SHP77 (cell line): ENCODE data around the gene OTULIN.

ENCODE experiments used
- DNase-seq, 2 experiments: peaks; one replicate each; lab custom pipeline; 2025; lab: John Stamatoyannopoulos, UW

Gene OTULIN

DNA sequence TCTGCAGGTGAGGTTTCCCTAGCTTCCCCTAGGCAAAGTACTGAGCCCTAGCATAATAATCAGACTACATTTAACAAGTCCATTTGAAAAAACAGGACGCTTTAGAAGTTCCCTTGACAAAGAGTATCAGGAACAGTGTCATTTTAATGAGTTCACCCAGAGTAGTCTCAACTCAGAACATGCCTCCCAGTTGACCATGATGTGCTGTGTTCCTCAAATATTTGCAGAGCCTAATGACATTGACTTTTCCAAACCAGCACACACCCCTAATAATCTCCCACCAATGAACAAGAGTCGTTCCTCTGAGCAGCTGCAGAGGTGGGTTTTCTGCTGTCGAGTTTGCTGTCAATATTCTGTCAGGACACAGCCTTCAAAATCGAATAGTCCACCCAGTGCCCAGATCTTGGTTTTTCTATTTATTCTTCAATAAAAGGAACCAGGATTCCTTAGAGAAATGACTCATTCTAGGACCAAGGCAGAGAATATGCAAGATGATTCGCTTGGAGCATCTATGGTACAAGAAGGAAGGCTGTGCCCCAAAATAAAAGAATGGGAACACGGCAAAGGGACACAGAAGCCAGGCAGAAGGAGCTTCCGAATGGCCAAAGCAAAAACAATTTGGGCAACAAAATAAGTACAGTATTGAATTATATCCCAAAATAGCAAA is 57.6 kb downstream of the OTULIN start:
- DNase-seq: peak; percentile 57 to 60

DNA sequence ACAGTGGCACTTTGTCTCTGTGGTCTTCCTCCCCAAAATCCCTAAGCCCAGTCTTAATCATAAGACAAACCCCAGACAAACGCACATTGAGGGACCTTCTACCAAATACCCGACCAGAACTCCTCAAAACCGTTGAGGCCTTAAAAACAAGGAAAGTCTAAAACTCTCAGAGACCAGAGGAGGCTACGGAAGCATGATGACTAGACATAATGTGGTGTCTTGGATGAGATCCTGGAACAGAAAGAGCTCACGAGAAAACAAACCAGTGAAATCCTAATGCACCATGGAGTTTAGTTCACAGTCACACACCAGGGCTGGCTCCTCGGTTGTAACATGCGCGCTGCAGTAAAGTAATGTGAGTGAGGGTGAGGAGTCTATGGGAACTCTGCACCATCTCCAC is 58.4 kb downstream of the OTULIN start:
- DNase-seq: no peak

DNA sequence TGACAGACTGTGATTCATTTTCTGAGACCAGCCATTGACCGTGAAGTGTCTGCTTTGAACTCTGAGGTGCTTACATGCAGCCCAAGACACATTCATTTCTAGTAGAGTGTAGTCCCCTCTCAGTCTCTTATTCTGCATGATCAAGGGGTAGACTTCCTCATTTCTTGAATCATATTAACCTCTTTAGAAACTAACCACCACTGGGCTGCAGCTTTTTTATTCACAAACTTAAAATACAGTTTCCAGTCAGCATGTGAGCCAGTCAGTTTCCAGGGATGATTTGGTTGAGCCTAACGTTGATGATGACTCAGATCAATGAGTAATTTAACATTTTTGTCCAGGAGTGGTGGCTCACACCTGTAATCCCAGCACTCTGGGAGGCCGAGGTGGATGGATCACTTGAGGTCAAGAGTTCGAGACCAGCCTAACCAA is 59.2 kb downstream of the OTULIN start:
- no peak for DNase-seq

DNA sequence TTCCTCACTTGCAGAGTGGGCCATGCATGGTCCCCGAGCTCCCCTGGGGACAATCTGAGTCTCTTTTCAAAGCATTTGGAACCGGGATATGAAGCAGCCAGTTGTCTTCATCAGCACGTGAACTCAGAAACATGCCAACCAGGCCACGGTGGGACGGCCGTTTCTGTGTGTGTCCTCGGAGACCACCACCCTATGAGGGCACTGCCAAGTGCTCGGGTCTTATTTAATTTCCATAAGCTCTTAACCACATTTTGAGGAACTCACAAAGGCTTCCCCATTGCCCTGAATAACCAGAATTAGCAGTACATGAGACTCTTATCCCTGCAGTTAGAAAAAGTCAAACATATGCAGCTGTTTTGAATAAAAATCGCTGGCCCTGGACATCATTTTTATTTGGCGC is 60.1 kb downstream of the OTULIN start:
- no peak for DNase-seq

DNA sequence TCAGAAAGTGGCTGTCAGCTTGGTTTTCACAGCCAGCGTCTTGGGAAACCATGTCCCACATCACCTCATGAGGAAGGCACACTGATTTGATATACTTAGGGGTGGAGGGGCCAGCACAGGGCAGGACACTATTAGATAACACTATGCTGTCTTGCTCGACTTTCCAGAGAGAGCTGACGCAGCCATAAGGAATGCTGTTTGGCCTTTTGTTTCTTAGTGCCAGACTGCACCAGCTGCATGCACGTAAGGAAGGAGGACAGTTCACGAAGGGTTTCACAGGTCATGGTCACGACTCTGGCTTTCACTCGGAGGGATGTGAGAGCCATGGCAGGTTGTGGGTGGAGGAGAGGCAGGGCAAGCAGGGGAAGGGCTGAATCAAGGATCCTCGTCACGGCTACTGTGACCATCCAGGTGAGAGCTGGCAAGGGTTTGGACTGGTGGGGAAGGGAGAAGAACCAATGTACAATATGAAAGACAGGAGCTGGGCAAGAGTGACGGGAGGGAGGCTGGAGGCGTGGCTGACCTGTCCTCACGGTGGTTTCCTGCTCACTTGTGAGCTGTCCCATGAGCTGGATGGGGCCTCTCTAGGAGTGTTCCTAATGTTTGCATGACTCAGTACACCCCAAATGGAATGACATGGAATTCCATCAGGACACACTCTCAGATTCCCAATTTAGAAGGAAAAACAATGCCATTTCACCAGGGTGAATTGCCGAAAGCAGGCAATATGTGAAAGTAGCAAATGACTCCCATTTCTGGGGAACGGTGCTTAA is 61.7 kb downstream of the OTULIN start:
- no peak for DNase-seq

DNA sequence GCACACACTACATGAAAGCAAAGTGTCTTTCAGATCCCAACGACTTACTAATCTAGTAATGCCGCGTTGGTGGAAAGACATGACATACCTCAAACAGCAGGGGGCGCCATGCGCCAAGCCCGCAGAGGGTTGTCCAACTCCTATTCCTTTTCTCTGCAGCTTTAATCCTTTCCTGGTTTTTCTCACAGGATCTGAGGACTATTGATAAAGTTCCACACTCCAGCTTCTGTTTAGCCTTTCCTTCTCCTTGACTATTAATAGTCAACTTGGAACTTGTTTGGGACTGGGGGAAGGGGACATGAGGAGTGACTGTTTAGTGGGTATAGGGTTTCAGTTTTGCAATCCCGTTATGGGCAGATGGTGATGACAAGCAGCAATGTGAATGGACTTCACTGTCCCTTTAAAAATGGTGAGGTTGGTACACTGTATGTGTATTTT is 62.9 kb downstream of the OTULIN start:
- peak; percentile 87 to 88 for DNase-seq

DNA sequence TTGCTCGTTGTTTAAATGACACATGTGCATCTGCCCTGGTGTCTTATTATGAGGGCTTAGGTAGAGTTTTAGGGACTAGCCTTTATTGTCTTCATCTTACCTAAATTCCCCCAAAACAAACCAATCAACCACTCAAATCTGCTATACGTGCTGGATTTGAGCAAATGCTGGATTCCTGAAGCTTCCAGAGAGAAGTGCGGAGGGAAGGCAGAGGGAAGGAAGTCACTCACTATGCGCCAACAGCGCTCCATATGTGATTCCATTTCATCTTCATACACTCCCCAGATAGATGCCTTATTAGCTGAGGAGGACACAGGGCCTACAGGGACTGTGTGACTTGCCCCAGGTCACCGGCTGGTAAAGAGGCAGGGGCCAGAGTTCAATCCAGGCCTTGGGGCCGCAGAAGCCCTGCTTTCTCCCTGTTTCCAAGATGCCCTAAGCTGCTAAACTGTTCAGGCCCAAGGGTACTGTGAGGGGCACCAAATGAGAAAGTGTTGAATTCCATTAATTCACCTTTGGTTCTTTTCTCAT is 63.5 kb downstream of the OTULIN start:
- DNase-seq: no peak

DNA sequence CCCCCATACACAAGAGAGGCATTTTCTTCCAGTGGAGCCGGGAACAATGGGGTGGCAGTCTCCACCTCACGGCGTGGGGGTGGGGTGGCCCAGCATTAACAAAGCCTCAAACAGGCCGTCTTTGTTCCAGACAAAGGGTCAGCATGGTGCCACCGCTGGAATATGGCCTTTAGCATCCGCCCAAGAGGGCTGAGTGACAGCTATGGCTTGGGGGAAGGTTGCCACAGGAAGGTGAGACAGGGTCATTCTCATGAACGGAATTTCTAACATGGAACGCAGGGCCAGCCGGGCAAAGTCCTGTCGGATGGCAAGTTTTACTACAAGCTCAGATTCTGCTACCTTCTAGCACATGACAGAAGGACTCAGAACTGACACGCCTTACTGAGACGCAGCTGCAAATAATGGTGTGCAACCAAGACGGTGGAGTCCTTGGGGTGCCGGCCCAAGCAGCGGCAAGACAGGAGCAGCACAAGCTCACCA is 64.0 kb downstream of the OTULIN start:
- DNase-seq: no peak

DNA sequence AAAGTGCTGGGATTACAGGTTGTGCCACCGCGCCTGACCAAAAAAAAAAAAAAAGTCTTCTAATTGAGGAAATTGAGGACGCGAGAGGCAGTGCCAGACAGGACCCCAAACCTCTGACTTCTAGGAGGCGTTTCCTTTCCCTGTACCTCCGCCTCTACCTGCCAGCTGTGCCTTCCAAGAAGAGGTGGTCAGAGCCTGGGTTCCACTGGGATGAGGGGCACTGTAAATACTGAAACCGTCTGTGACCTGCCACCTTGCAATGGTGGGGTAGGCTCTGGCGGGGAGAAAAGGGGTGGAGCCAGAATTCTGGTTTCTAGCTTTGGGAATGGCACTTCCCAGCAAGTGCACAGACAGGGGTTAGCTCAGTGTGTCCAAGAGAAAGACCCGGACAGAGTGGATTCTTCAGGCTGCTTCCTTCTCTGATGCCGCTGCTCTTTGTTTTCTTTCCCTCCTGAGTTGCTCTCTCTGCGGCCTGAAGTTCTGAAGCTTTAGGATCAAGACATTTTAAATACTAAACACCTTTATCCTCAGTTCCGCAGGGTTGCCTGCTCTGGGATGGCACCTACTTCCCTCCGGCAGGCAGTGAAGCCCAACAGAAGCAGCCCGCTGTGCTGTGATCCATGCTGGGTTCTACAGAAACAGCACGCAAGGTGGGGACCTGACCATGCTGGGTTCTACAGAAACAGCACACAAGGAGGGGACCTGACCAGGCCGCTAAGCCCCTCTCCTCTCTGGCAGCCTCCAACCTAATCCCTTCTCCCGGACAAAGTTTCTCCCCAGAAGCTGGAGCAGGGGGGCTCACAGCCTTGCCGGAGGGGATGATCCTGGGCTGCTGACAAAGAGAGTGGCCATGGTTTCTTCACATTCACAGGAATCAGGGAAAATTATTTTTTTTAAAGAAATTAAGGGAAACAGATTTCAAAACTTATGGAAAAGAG is 65.2 kb downstream of the OTULIN start:
- DNase-seq: no peak

DNA sequence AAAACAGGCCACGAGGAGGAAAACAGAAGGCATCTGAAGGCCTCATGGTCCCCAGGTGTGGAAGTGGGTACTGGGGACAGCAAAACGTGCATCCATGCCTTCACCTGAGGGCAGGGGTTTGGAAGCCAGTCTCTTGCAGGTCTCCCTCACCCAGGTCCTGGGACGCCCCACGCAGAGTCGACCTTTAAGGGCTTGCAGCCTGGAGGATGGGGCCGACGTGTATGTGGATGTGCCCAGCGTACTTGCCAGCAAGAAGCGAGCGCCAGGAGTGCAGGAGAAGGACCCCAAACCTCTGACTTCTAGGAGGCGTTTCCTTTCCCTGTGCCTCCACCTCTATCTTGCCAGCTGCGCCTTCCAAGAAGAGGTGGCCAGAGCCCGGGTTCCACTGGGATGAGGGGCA is 65.9 kb downstream of the OTULIN start:
- DNase-seq: no peak

DNA sequence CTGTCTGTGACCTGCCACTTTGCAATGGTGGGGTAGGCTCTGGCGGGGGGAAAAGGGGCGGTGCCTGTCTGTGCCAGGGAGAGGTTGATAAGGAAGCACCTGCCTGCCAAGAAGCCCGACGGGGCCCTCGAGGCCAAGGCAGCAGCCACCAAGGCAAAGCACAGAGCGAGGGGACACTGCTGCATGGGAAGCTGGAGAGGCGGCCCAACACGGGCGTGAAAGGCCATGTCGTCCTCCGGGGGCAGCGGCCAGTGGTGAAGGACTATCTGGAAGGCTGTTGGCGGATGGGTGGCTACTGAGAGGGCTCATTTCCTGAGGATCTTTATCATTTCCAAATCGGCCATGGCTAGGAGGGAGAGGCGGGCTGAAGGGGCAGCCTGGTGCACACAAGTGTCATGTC is 66.4 kb downstream of the OTULIN start:
- no peak for DNase-seq

DNA sequence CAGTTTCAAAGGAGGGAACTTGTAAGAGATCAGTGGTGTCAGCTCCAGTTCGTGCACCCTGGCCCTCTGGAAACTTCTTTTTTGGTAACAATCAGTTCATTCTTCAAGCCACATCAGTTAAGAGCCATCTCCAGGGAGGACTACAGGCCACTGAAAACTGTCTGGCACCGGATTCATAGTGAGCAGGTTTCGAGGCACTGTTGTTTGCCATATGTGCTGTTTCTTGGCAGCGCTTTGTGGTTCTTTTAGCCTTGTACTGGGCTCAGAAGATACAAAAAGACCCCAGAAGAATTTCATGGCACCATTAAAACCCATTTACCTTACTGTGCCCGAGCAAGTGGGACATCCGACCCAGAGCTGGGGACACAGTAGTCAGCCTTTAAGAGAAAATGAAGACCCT is 68.5 kb downstream of the OTULIN start:
- DNase-seq: no peak

DNA sequence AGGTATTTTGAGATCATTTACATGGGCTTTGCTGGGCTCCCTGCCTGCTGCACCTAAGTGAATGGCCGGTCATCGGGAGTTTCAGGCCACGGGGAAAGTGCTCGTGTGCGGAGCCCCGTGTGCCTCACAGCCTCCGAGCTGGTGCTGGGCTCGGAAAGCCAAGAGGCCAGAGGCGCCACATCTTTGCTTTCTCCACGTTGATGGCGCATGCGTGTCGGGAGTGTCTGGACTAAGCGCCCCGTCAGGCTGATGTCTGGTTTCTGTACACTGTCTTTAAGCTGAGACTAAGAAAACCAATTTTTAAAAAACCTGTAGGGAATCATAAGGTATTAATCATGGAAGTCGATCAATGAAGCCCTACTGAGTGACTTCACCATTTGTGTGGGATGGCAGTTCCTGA is 69.1 kb downstream of the OTULIN start:
- DNase-seq: no peak

DNA sequence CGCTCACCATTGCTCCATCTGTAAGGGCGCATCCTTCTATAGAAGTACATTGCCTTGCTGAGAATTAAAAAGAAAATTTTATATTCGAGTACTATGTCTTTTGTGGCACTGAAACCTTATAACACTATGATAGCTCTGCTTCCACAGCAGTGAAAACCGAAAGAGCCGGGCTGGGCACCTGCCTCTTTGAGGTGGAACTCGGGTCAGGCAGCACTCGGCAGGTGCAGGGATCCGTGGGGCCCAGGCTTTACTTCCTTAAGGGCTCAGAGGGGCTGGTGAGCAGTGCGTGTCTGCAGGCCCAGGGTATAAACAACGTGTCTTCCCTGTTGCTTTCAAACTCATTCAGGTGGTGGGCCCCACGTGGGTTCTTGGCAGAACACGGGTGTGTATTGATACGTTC is 69.9 kb downstream of the OTULIN start:
- no peak for DNase-seq

DNA sequence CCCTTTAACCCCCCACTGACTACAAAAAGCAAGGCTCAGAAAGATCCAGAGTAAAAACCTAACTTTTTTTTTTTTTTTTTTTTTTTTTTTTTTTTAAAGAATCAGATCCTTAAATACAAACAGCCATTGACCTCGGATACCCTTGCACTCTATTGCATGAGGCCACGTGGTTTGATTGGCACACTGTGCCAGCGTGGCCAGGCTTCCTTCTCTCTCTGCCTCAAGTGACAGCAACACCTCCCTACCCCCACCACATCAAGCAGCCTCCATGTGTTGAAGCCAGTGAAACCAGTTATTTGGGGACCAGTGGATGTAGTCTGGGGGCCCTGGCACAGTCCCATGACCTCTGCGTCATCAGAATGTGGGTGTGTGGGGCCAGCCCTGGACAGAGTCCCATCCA is 71.4 kb downstream of the OTULIN start:
- DNase-seq: no peak

DNA sequence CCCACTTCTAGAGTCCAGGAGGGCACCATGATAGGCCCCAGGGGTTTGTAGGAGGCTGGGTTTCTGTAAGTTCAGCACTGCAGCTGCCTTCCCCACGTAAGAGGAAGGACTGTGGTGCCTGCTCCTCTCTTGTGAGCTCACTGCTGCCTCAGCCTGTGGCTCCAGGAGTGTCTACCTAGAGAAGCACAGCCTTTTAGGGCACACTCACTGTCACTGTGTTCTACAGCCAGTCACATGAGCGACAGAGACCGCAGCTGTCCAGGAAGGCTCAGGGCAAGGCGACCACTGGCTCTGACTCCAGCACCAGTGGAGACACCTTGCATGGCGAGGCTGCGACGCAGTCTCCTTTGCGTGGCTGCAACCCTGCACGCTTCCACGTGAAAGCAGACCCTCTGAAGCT is 72.8 kb downstream of the OTULIN start:
- DNase-seq: no peak

DNA sequence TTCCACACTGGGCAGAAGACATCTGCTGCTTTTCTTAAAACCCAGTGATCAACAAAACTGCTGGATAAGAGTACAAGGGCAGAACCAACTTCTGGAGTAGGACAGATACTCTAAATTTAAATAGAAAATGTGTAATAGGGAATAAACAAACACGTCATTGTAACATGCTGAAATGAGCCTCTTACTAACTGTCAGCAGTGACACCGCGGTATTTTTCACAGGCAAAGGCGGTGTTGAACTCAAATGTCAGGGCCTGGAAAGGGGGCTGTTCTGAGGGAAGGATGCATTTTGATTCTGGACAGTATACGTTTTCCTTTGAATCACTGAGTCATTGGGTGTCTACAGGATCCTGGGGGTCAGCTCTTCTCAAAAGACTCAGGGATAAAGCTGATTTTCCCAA is 73.5 kb downstream of the OTULIN start:
- DNase-seq: no peak

DNA sequence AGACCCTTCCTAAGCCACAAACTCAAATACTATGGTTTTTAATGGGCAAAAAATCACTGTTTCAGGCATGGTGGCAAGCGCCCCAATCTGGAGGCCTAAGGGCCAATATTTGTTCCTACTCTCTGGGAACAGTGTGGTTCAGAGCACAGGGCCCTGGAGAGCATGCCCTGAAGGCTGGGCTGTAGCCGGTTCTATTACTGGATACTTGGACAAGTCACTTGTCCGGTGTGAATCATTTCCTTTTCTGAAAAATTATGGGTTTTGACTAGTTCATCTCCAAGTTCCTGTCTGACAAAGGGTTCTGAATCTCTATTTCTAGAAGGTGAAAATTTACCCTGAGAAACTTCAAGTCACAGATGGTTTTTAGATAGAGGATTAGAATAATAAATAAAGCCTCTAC is 75.0 kb downstream of the OTULIN start:
- DNase-seq: no peak

DNA sequence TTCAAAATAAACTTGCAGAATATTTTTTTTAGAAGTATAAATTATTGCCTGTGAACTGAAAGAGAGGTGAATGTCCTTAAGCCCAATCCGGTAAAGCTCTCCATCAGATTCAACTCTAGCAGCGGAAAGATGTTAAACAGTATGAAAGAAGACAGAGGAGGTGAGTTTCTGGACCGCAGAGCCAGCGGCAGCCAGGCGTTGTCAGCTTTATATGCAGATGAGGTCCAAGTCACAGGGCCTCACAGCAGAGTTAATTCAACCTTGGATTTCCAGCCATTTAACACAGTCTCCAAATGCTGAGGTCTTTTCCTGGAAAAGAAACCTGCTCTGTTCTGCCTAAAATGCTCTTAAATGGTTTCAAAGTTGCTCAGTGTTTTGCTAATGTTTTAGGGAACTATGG is 75.5 kb downstream of the OTULIN start:
- DNase-seq: no peak

DNA sequence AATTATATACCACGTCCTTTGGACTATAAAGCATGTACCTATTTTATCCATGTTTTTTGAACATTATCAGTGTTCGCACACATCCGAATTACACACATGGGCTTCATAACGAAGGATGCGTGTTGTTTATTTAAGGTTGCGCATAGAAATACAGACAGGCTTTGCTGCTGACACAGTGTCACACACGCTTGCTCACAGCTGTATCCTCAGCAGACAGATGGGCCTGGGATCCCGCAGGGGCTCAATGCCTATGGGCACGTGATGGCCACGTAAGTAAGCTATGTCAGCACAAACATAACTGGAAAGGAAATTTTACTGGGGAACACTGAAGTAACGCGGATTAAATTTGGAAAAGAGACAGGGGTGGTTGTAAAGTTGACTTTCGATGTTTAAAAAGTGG is 76.6 kb downstream of the OTULIN start:
- no peak for DNase-seq

DNA sequence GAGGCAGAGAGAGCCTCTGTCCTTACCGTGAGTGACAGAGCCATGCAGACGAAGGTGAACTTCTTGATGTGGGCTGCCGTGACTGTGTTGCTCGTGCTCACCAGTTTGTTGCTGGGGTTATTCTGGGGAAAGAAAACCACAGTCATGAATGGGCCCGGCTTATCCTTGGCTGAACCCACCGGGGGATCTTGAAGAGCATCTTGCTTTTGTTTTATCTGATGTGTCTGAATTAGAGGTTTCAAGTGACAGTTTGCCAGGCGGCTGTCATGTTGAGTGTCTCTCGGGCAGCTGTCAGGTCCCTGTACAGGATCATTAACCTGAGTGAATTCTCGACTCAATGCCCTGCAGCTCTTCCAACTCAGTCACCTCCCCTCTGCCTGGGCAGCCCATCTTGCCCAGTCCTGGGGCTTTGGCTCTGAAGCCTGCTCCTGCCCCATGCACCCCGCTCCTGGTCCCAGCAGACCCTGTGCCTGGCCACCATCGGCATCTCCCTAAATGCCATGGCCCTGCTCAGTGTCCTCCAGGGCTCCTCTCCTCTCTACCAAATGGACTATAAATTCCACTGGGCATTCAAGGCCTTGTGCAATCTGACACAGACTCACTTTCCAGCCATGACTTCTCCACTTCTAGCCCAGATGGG is 77.4 kb downstream of the OTULIN start:
- no peak for DNase-seq

DNA sequence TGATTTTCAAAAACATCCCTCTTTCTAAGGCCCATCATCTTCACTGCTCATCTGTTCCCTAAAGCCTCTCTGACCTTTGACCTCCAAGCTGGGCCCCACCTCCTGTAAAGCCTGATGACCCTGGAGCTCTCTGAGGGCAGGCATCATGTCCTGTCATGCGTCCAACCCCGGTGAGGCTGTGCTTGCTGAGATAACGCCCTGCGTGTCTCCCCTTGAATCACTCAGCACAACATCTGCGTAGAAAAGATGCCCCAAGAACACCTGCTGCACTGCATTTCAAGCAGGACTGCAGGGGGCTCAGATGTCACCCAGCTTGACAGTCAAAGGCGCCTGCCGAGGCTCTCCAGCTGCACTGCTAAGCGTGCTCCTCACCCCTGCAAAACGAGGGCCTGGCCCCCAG is 78.0 kb downstream of the OTULIN start:
- DNase-seq: peak; percentile 83 to 91
